GM13977 (cell line): ENCODE results near the gene HTRA2.
A peak's percentile ranks its signal among the peaks of the same experiment; 100 is the strongest.

Experiments used
- DNase-seq: peaks from one replicate; pipeline ENCODE4 v3.0.0; 2012; ENCODE audit warnings: low spot score
- CTCF ChIP-seq: IDR thresholded peaks from 2 replicates; pipeline ENCODE4 v1.5.1; 2012; ENCODE audit warnings: mild to moderate bottlenecking, control low read depth; ENCODE audit not compliant: insufficient read depth; ENCODE audit errors: extremely low read depth, missing control alignments
- in situ Hi-C: fragments of 300-500 bp; cut with MboI; formaldehyde crosslinking; loops from one replicate; pipeline ENCODE4 v1.12.0; 2022; ENCODE audit warnings: low sequenced_read_pairs, low pct_unique_long_range_greater_than_20kb, mixed read lengths, inconsistent platforms; ENCODE audit not compliant: unreplicated experiment

HTRA2 gene

GRCh38 chr2:74536166-74536950 is 6.6 kb downstream of the HTRA2 start:
- DNase-seq: no peak
- in situ Hi-C loops: no loop called here
- no peak for TF ChIP-seq CTCF

GRCh38 chr2:74537140-74537539 is 7.4 kb downstream of the HTRA2 start:
- no peak for TF ChIP-seq CTCF
- in situ Hi-C loops: no loop called here
- DNase-seq: no peak

GRCh38 chr2:74538881-74539339 is 9.2 kb downstream of the HTRA2 start:
- no peak for TF ChIP-seq CTCF
- in situ Hi-C loops: no loop called here
- peak; percentile 73 for DNase-seq

GRCh38 chr2:74540291-74540690 is 10.6 kb downstream of the HTRA2 start:
- DNase-seq: no peak
- in situ Hi-C loops: no loop called here
- no peak for TF ChIP-seq CTCF

GRCh38 chr2:74542978-74543377 is 13.2 kb downstream of the HTRA2 start:
- no peak for DNase-seq
- in situ Hi-C loops: no loop called here

GRCh38 chr2:74544634-74545033 is 14.9 kb downstream of the HTRA2 start:
- no peak for DNase-seq
- in situ Hi-C loops: no loop called here
- peak; percentile 33 for TF ChIP-seq CTCF

More at GRCh38 chr2:74542978-74543377, 13.2 kb downstream of the HTRA2 start:
- no peak for TF ChIP-seq CTCF
